Measurements from ENCODE around the gene NDOR1. TPM values are rescaled to one million over a fixed set of nuclear protein-coding genes. Genes with fewer than 3 reads are reported as not detected.

Gene NDOR1
- total RNA-seq = 1 to 10 TPM; 6.6 TPM

GRCh38 chr9:137205126-137206069 is at the start of gene NDOR1, which contains the start of gene TMEM203:
NDOR1 (plus strand) TSS chr9:137205700; CDS start chr9:137205778, 78 bp downstream.
TMEM203 (minus strand) TSS chr9:137205648; CDS start chr9:137205414, 234 bp downstream.
- DNase-seq (ENCODE audit: low spot score) = peak; percentile 90
- Histone ChIP-seq H3K27ac (peak within 1 kb of the TSS; percentile 59 to 69), H3K9me3 (no peaks in the 10 kb centered on the region), H3K4me3 (peak within 1 kb of the TSS; percentile 65 to 79), H3K4me1 (peaks cover 0 to 54% of the 10 kb centered on the region in 2 donors), H3K36me3 (no peaks in the 10 kb centered on the region), H3K27me3 (no peaks in the 10 kb centered on the region)
- no peak for TF ChIP-seq CTCF (IDR thresholded peaks at IDR 0.05)

GRCh38 chr9:137156567-137157375 is 48.7 kb upstream of the NDOR1 start:
- H3K4me1 ChIP-seq = peaks cover 0 to 18% of the 10 kb centered on the region in 2 donors
- TF ChIP-seq CTCF (IDR thresholded peaks at IDR 0.05) = no peak
- peaks cover 13 to 24% of the 10 kb centered on the region in 2 donors for H3K27me3 ChIP-seq
- H3K4me3 ChIP-seq = peak overlapping the region in 1 of 2 donors; percentile 16
- H3K27ac ChIP-seq = no peak overlapping the region
- H3K9me3 ChIP-seq = no peaks in the 10 kb centered on the region
- H3K36me3 ChIP-seq = no peaks in the 10 kb centered on the region
- no peak for DNase-seq (ENCODE audit: low spot score)

- Histone ChIP-seq H3K27me3 (peaks cover 13 to 34% of the 10 kb centered on the region in 2 donors), H3K27ac (no peak overlapping the region), H3K9me3 (no peaks in the 10 kb centered on the region), H3K36me3 (no peaks in the 10 kb centered on the region), H3K4me3 (no peak overlapping the region), H3K4me1 (peaks cover 0 to 29% of the 10 kb centered on the region in 2 donors)
- no peak for TF ChIP-seq CTCF (IDR thresholded peaks at IDR 0.05)
- no peak for DNase-seq (ENCODE audit: low spot score)
Measured at GRCh38 chr9:137157618-137158415, 47.7 kb upstream of the NDOR1 start.

GRCh38 chr9:137158625-137159024 is 46.9 kb upstream of the NDOR1 start:
- Histone ChIP-seq H3K4me1 (peaks cover 0 to 37% of the 10 kb centered on the region in 2 donors), H3K27me3 (peaks cover 19 to 42% of the 10 kb centered on the region in 2 donors), H3K4me3 (no peak overlapping the region), H3K36me3 (no peaks in the 10 kb centered on the region), H3K9me3 (no peaks in the 10 kb centered on the region), H3K27ac (no peak overlapping the region)
- no peak for TF ChIP-seq CTCF (IDR thresholded peaks at IDR 0.05)
- DNase-seq (ENCODE audit: low spot score) = no peak
